HepG2 (cell line): ENCODE data around the gene ST6GALNAC4. TPM values are rescaled to one million over a fixed set of nuclear protein-coding genes. Genes with fewer than 3 reads are reported as not detected.

Experiments used
- AKAP8 ChIP-seq: sonication (generic); formaldehyde crosslinking; IDR thresholded peaks from 2 replicates; pipeline ENCODE4 v1.5.1; 2020; ENCODE audit warnings: mild to moderate bottlenecking, missing genetic modification reagents
- FOXA1 ChIP-seq, 2 experiments: fragments of 450-650 bp in 1 of 2; sonication (generic) in 1 of 2; formaldehyde crosslinking in 1 of 2; IDR thresholded peaks; 2 replicates each; pipeline versions ENCODE4 v1.4.0 to v1.6.1; 2016 to 2020; ENCODE audit warnings: missing genetic modification reagents in 1 of 2
- KDM2A ChIP-seq: sonication (generic); formaldehyde crosslinking; IDR thresholded peaks from 2 replicates; pipeline ENCODE4 v1.4.0; 2020; ENCODE audit warnings: low read depth, missing genetic modification reagents, borderline replicate concordance
- NFE2 ChIP-seq: sonication (generic); formaldehyde crosslinking; IDR thresholded peaks from 2 replicates; pipeline ENCODE4 v1.4.0; 2020; ENCODE audit warnings: missing genetic modification reagents
- SKIL ChIP-seq: sonication (generic); formaldehyde crosslinking; IDR thresholded peaks from 2 replicates; pipeline ENCODE4 v1.8.0; 2022; ENCODE audit warnings: missing genetic modification reagents, mild to moderate bottlenecking, moderate library complexity, borderline replicate concordance
- THAP9 ChIP-seq: sonication (generic); formaldehyde crosslinking; IDR thresholded peaks from 2 replicates; pipeline ENCODE4; 2020; ENCODE audit warnings: missing genetic modification reagents, mild to moderate bottlenecking, borderline replicate concordance
- ZNF841 ChIP-seq: sonication (generic); formaldehyde crosslinking; IDR thresholded peaks from 2 replicates; pipeline ENCODE4 v1.8.1; 2023; ENCODE audit warnings: missing genetic modification reagents, borderline replicate concordance
- polyA plus RNA-seq, 8 experiments: library from polyadenylated mRNA; depleted of rRNA in 3 of 8; stranded (reverse) in 7 of 8; unstranded in 1 of 8; fragments of >200 nt; fragmentation: Illumina TruSeq in 4 of 8; extraction: Trizol in 4 of 8; gene quantifications; 2 replicates each; pipeline versions ENCODE4 v1.2.1 to v1.2.3, GENCODE V29; 2011 to 2016; ENCODE audit warnings: low read depth in 4 of 8, missing spikeins in 1 of 8, mixed read lengths in 1 of 8; ENCODE audit not compliant: insufficient read depth in 1 of 8
- total RNA-seq, 5 experiments: library from RNA; depleted of rRNA; stranded (reverse); fragments of >200 nt; fragmentation: Illumina TruSeq; extraction: Trizol; gene quantifications; 2 replicates each; pipeline ENCODE4 v1.2.3, GENCODE V29; 2016; ENCODE audit warnings: low read depth in 1 of 5
- TF ChIP-seq, protein P1 (sequence below): sonication (generic); formaldehyde crosslinking; IDR thresholded peaks from 2 replicates; pipeline ENCODE4 v1.4.0; 2020; ENCODE audit warnings: mild to moderate bottlenecking, missing genetic modification reagents
- TF ChIP-seq, protein P2 (sequence below): sonication (generic); formaldehyde crosslinking; IDR thresholded peaks from 2 replicates; pipeline ENCODE4 v1.4.0; 2020; ENCODE audit warnings: mild to moderate bottlenecking, missing genetic modification reagents, borderline replicate concordance

ST6GALNAC4 gene
- total and polyA plus RNA-seq, 2 of the 13 experiments (the other 11 are each of a cell fraction or from before 2014, with no cell fraction given) = 18.8 to 27.7 TPM

GRCh38 chr9:127903557-127904475, 13.0 kb downstream of the ST6GALNAC4 start (continued):
- TF ChIP-seq SKIL (CRISPR knock-in tag) (peak; percentile 99), THAP9 (CRISPR knock-in tag) (peak; percentile 49; the same call in 1 of the 2 replicates), FOXA1 (IDR thresholded peaks at IDR 0.05) (no peak), FOXA1 (CRISPR knock-in tag; IDR thresholded peaks at IDR 0.05) (peak; percentile 50), AKAP8 (CRISPR knock-in tag) (0 out of 2 replicates have a peak, but pooled peaks have one; percentile 77), NFE2 (CRISPR knock-in tag) (no peak), ZNF841 (CRISPR knock-in tag) (no peak), KDM2A (peak; percentile 76; the same call in 1 of the 2 replicates)
- TF ChIP-seq, protein P1, sequence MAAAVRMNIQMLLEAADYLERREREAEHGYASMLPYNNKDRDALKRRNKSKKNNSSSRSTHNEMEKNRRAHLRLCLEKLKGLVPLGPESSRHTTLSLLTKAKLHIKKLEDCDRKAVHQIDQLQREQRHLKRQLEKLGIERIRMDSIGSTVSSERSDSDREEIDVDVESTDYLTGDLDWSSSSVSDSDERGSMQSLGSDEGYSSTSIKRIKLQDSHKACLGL (CRISPR knock-in tag) = no peak
- TF ChIP-seq, protein P2, sequence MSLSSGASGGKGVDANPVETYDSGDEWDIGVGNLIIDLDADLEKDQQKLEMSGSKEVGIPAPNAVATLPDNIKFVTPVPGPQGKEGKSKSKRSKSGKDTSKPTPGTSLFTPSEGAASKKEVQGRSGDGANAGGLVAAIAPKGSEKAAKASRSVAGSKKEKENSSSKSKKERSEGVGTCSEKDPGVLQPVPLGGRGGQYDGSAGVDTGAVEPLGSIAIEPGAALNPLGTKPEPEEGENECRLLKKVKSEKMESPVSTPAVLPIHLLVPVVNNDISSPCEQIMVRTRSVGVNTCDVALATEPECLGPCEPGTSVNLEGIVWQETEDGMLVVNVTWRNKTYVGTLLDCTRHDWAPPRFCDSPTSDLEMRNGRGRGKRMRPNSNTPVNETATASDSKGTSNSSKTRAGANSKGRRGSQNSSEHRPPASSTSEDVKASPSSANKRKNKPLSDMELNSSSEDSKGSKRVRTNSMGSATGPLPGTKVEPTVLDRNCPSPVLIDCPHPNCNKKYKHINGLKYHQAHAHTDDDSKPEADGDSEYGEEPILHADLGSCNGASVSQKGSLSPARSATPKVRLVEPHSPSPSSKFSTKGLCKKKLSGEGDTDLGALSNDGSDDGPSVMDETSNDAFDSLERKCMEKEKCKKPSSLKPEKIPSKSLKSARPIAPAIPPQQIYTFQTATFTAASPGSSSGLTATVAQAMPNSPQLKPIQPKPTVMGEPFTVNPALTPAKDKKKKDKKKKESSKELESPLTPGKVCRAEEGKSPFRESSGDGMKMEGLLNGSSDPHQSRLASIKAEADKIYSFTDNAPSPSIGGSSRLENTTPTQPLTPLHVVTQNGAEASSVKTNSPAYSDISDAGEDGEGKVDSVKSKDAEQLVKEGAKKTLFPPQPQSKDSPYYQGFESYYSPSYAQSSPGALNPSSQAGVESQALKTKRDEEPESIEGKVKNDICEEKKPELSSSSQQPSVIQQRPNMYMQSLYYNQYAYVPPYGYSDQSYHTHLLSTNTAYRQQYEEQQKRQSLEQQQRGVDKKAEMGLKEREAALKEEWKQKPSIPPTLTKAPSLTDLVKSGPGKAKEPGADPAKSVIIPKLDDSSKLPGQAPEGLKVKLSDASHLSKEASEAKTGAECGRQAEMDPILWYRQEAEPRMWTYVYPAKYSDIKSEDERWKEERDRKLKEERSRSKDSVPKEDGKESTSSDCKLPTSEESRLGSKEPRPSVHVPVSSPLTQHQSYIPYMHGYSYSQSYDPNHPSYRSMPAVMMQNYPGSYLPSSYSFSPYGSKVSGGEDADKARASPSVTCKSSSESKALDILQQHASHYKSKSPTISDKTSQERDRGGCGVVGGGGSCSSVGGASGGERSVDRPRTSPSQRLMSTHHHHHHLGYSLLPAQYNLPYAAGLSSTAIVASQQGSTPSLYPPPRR (CRISPR knock-in tag) = peak; percentile 84
